Activated CD4-positive, alpha-beta memory T cell treated with anti-CD3 and anti-CD28 coated beads, Interleukin-2, amount 10 ng/mL, durations not matched to agents 7 days and 5 days (primary cell): ENCODE measurements around the gene JPT2. TPM values are rescaled to one million over a fixed set of nuclear protein-coding genes. Genes with fewer than 3 reads are reported as not detected.

Source experiments
- CTCF ChIA-PET: fragments of 350-600 bp; sonication (Branson Sonifier 250); formaldehyde crosslinking; loops from one replicate; lab custom pipeline; 2021; ENCODE audit warnings: antibody characterized with exemption, inconsistent platforms; lab: Charles Lee
- POLR2A ChIA-PET: fragments of 350-600 bp; sonication (Branson Sonifier 250); formaldehyde crosslinking; loops from one replicate; lab custom pipeline; 2021; ENCODE audit warnings: antibody characterized with exemption; lab: Charles Lee
- DNase-seq: peaks from one replicate; pipeline ENCODE4 v3.0.0-alpha.2; 2020
- H3K27ac Mint-ChIP-seq: one replicate; pipeline ENCODE4 v1.8.0; 2021; ENCODE audit warnings: mild to moderate bottlenecking, mixed read lengths
- H3K27me3 Mint-ChIP-seq: one replicate; pipeline ENCODE4 v1.8.0; 2021; ENCODE audit warnings: mixed read lengths
- H3K36me3 Mint-ChIP-seq: one replicate; pipeline ENCODE4 v1.8.0; 2021; ENCODE audit warnings: low read depth, mixed read lengths
- H3K4me1 Mint-ChIP-seq: one replicate; pipeline ENCODE4 v1.8.0; 2021; ENCODE audit warnings: mixed read lengths
- H3K4me3 Mint-ChIP-seq: one replicate; pipeline ENCODE4 v1.8.0; 2021; ENCODE audit warnings: mild to moderate bottlenecking, mixed read lengths
- H3K9me3 Mint-ChIP-seq: one replicate; pipeline ENCODE4 v1.8.0; 2021; ENCODE audit warnings: mixed read lengths
- total RNA-seq, 2 experiments: library from RNA; stranded (reverse); gene quantifications; one replicate each; pipeline ENCODE4 v1.2.3, GENCODE V29; 2021

JPT2 gene
- total RNA-seq: 10 to 100 TPM; 44.9 to 48.9 TPM

DNA sequence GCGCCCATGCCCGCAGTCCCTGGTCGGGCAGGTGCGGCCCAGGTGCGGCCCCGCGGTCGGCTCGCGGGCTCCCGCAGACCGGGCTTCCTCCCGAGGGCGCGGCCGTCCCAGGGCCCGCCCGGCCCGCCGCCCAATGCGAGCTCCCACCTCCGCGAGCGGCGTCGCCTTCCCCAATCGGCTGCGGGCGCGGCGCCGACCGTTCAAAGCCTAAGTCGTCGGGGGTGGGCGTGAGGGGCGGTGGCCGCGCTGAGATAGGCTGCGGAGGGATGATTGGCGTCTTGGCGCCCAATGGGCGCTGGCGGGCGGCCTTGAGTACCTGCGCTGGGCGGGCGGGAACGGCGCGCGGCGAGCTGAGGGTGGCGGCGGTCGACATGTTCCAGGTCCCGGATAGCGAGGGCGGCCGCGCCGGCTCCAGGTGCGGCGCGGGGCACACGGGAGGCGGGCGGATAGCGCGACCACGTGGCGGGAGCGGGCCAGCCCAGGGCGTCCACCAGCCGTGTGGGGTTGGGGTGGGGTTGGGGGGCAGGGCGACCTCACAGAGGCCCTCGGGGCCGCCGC, at the start of gene JPT2:
Gene JPT2 (plus strand): TSS at position 338 of the 558 bp plus-strand sequence. CDS start 34 bp downstream, at position 372.
- Mint-ChIP-seq H3K9me3 (no peaks in the 10 kb centered on the region), H3K27me3 (no peaks in the 10 kb centered on the region), H3K36me3 (peaks cover 34% of the 10 kb centered on the region), H3K4me1 (peaks cover 40% of the 10 kb centered on the region), H3K4me3 (peak within 1 kb of the TSS; percentile 81), H3K27ac (peak within 1 kb of the TSS; percentile 77)
- ChIA-PET CTCF (interaction anchor here (0.6 to 3.1 kb wide), 8 partner anchors 16 to 315 kb away, joined by 3 to 37 read pairs (median 3); partner anchors contain the start of genes MAPK8IP3, NUBP2 and SPSB3), POLR2A (interaction anchor here (0.8 to 4.7 kb wide), 16 partner anchors 10 to 537 kb away, joined by 3 to 49 read pairs (median 3); partner anchors contain the start of genes CRAMP1, IFT140, MAPK8IP3 and NUBP2)
- DNase-seq: peak; percentile 97

GRCh38 chr16:1630450-1631213, 47.4 kb upstream of the JPT2 start:
- ChIA-PET POLR2A (no interaction called here), CTCF (no interaction called here)
- H3K9me3 Mint-ChIP-seq: no peaks in the 10 kb centered on the region
- DNase-seq: no peak
- H3K27ac Mint-ChIP-seq: no peak overlapping the region
- peaks cover 7% of the 10 kb centered on the region for H3K4me1 Mint-ChIP-seq
- no peak overlapping the region for H3K4me3 Mint-ChIP-seq
- peaks cover 54% of the 10 kb centered on the region for H3K36me3 Mint-ChIP-seq
- H3K27me3 Mint-ChIP-seq: no peaks in the 10 kb centered on the region

DNA sequence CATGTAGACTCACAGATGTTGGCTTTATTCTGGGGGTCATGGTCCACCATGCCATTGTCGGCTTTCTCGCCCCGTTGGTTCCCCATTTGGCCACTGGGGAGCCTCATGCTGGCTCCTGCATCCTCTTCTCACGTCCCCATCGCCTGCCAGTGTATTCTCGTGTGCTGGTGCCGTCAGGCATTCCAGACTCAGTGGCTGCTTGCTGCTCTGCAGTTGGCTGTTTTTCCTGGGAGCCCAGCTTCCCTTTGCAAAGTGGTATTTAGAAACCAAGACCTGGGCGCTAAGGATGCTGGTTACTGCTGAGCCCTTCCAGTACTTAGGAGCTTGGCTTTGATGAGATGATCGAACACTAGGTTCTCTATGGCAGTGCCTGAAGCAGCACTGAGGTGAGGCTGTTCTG, 46.8 kb upstream of the JPT2 start:
- DNase-seq: no peak
- H3K27me3 Mint-ChIP-seq: no peaks in the 10 kb centered on the region
- peaks cover 9% of the 10 kb centered on the region for H3K4me1 Mint-ChIP-seq
- no peaks in the 10 kb centered on the region for H3K9me3 Mint-ChIP-seq
- ChIA-PET CTCF (no interaction called here), POLR2A (interaction anchor here (0.5 kb wide), 1 partner anchor 210 kb away, joined by 3 read pairs; no protein-coding TSS in a partner anchor)
- no peak overlapping the region for H3K27ac Mint-ChIP-seq
- no peak overlapping the region for H3K4me3 Mint-ChIP-seq
- H3K36me3 Mint-ChIP-seq: peaks cover 51% of the 10 kb centered on the region

DNA sequence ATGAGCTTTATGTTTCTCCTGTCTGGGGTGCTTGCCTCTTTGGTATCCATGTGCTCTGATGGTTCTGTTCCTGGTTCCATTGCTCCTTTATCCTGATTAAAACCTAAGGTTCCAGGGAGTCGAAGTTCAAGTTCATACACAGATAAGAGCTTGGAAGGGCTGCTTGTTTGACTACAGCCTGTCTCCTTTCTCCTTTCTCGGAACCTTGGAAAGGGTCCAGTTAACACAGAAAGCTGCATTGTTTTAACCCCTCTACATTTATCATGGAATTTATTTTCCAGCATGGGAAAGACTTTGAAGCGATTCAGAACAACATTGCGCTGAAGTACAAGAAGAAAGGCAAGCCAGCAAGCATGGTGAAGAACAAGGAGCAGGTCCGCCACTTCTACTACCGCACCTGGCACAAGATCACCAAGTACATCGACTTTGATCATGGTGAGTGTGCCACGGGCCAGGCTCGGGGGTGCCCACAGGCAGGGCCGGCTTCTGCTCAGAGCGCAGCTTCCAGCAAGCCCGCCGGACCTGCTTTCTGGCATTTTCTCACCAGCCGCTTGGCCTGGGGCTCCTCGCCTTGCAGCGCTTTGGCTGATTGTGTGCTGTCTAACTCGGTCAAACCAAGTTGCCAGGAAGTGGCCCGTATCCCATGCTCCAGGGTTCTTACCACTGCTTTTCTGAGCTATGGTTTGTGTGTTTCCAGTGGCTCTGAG, 46.0 kb upstream of the JPT2 start:
- Mint-ChIP-seq H3K4me3 (no peak overlapping the region), H3K9me3 (no peaks in the 10 kb centered on the region)

DNA sequence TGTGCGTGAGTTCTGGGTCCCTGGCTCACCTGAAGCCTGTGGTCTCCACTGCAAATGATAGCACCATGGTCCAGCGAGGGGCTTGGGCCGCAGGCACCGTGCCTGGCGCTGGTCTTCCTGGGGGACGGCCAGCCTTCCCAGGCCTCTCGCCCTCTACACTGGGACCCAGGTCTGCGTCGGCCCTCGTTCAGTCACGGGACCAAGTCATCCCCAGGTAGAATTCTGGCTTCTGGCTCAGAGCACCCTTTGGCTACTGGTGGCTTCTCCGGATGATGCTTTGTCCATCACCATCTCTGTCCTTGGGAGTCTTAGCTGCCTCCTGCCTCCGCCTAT, 45.5 kb upstream of the JPT2 start:
- no peak overlapping the region for H3K27ac Mint-ChIP-seq
- H3K4me1 Mint-ChIP-seq: peaks cover 13% of the 10 kb centered on the region
- CTCF ChIA-PET: no interaction called here
- peaks cover 40% of the 10 kb centered on the region for H3K36me3 Mint-ChIP-seq
- no peak overlapping the region for H3K4me3 Mint-ChIP-seq
- H3K27me3 Mint-ChIP-seq: no peaks in the 10 kb centered on the region
- POLR2A ChIA-PET: no interaction called here
- no peaks in the 10 kb centered on the region for H3K9me3 Mint-ChIP-seq
- DNase-seq: no peak

More for the DNA sequence above, 46.0 kb upstream of the JPT2 start:
- H3K27ac Mint-ChIP-seq: no peak overlapping the region
- POLR2A ChIA-PET: no interaction called here
- peaks cover 44% of the 10 kb centered on the region for H3K36me3 Mint-ChIP-seq
- no peak for DNase-seq
- H3K27me3 Mint-ChIP-seq: no peaks in the 10 kb centered on the region
- H3K4me1 Mint-ChIP-seq: peaks cover 9% of the 10 kb centered on the region
- CTCF ChIA-PET: no interaction called here

- POLR2A ChIA-PET: no interaction called here
- no peaks in the 10 kb centered on the region for H3K27me3 Mint-ChIP-seq
- no peaks in the 10 kb centered on the region for H3K9me3 Mint-ChIP-seq
- DNase-seq: no peak
- no peak overlapping the region for H3K27ac Mint-ChIP-seq
- peaks cover 20% of the 10 kb centered on the region for H3K4me1 Mint-ChIP-seq
- H3K36me3 Mint-ChIP-seq: peaks cover 46% of the 10 kb centered on the region
- CTCF ChIA-PET: interaction anchor here (1.5 kb wide), 1 partner anchor 73 kb away, joined by 5 read pairs; the partner anchor contains the start of gene MAPK8IP3
- no peak overlapping the region for H3K4me3 Mint-ChIP-seq
Measured at GRCh38 chr16:1633310-1633709, 44.8 kb upstream of the JPT2 start.

DNA sequence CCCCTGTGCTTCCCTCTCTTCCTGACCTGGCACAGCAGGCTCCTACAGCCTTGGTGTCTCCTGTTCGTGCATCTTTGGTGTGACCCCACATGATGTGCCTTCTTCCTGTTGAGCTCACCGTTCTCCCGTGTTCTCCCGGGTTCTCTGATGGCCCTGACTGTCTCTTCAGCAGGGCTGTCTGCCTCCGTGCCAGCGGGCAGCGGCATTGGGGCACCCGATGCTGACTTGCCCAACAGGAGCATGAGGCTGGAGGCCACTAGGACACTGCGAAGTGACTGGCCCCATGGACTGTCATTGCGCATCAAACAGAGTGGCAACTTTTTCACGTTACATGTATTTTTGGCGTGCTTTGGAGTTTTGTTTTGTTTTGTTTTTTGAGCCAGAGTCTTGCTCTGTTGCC, 43.5 kb upstream of the JPT2 start:
- Mint-ChIP-seq H3K4me1 (peaks cover 20% of the 10 kb centered on the region), H3K9me3 (no peaks in the 10 kb centered on the region), H3K27ac (no peak overlapping the region), H3K4me3 (no peak overlapping the region), H3K36me3 (peaks cover 49% of the 10 kb centered on the region), H3K27me3 (no peaks in the 10 kb centered on the region)
- POLR2A ChIA-PET: no interaction called here
- CTCF ChIA-PET: interaction anchor here (1.5 kb wide), 1 partner anchor 71 kb away, joined by 5 read pairs; the partner anchor contains the start of gene MAPK8IP3
- DNase-seq: no peak

GRCh38 chr16:1635070-1635469, 43.0 kb upstream of the JPT2 start:
- Mint-ChIP-seq H3K27me3 (no peaks in the 10 kb centered on the region), H3K9me3 (no peaks in the 10 kb centered on the region), H3K4me3 (no peak overlapping the region), H3K27ac (no peak overlapping the region), H3K36me3 (peaks cover 50% of the 10 kb centered on the region), H3K4me1 (peaks cover 22% of the 10 kb centered on the region)
- CTCF ChIA-PET: no interaction called here
- POLR2A ChIA-PET: no interaction called here
- DNase-seq: no peak

DNA sequence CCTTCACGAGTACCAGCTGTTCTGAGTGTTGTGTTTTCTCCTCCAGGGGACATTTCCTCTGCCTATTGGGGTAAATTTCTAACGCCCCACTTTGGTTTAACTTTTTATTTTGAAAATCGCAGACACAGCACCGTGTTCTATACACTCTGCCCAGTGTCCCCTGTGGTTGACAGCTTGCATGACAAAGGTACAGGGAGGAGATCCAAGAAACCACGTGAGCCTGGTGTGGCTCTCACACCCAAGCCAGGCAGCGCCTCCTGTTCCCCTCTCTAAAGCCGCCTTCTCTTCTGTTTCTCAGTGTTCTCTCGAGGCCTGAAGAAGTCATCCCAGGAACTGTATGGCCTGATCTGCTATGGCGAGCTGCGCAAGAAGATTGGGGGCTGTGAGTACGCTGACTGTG, 40.6 kb upstream of the JPT2 start:
- H3K4me1 Mint-ChIP-seq: peaks cover 34% of the 10 kb centered on the region
- no peaks in the 10 kb centered on the region for H3K9me3 Mint-ChIP-seq
- DNase-seq: no peak
- ChIA-PET POLR2A (no interaction called here), CTCF (no interaction called here)
- H3K27ac Mint-ChIP-seq: no peak overlapping the region
- no peak overlapping the region for H3K4me3 Mint-ChIP-seq
- peaks cover 57% of the 10 kb centered on the region for H3K36me3 Mint-ChIP-seq
- no peaks in the 10 kb centered on the region for H3K27me3 Mint-ChIP-seq

DNA sequence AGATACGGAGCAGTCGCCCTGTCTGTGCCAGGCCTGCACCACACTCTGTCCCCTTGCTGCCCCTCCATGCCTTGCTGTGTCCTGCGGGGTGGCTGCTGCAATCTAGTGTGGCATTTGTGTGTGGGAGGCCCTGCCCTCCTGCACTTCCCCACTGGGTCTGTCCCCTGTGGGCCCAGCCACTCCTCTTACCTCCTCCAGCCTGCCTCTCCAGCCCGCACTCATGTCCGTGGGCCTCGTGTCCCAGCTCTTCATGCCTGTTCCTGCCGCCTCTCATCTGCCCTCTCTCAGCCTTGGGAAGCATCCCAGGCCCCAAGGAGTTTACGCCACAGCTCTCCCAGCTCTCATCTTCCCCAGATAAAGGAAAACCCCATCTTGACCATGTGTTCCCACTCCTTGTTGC, 39.3 kb upstream of the JPT2 start:
- CTCF ChIA-PET: no interaction called here
- Mint-ChIP-seq H3K36me3 (peaks cover 55% of the 10 kb centered on the region), H3K4me3 (no peak overlapping the region), H3K27ac (no peak overlapping the region), H3K27me3 (no peaks in the 10 kb centered on the region), H3K4me1 (peaks cover 35% of the 10 kb centered on the region), H3K9me3 (no peaks in the 10 kb centered on the region)
- POLR2A ChIA-PET: no interaction called here
- no peak for DNase-seq

GRCh38 chr16:1639282-1639681, 38.8 kb upstream of the JPT2 start:
- H3K36me3 Mint-ChIP-seq: peaks cover 55% of the 10 kb centered on the region
- no peaks in the 10 kb centered on the region for H3K9me3 Mint-ChIP-seq
- no peak for DNase-seq
- no peaks in the 10 kb centered on the region for H3K27me3 Mint-ChIP-seq
- ChIA-PET POLR2A (no interaction called here), CTCF (no interaction called here)
- H3K4me3 Mint-ChIP-seq: no peak overlapping the region
- H3K27ac Mint-ChIP-seq: no peak overlapping the region
- peaks cover 37% of the 10 kb centered on the region for H3K4me1 Mint-ChIP-seq

- CTCF ChIA-PET: no interaction called here
- H3K27ac Mint-ChIP-seq: peak overlapping the region; percentile 58
- H3K4me3 Mint-ChIP-seq: no peak overlapping the region
- POLR2A ChIA-PET: no interaction called here
- peaks cover 55% of the 10 kb centered on the region for H3K36me3 Mint-ChIP-seq
- H3K27me3 Mint-ChIP-seq: no peaks in the 10 kb centered on the region
- H3K9me3 Mint-ChIP-seq: no peaks in the 10 kb centered on the region
- peaks cover 37% of the 10 kb centered on the region for H3K4me1 Mint-ChIP-seq
- no peak for DNase-seq
Measured at GRCh38 chr16:1639860-1640259, 38.2 kb upstream of the JPT2 start.
